Measurements from ENCODE around the gene TMEM92. TPM values are rescaled to one million over a fixed set of nuclear protein-coding genes. Genes with fewer than 3 reads are reported as not detected.

TMEM92 gene
- total RNA-seq (2014; rRNA removed; shearing (Covaris generic); ENCODE audit: low replicate concordance): not detected in 2 replicates

DNA sequence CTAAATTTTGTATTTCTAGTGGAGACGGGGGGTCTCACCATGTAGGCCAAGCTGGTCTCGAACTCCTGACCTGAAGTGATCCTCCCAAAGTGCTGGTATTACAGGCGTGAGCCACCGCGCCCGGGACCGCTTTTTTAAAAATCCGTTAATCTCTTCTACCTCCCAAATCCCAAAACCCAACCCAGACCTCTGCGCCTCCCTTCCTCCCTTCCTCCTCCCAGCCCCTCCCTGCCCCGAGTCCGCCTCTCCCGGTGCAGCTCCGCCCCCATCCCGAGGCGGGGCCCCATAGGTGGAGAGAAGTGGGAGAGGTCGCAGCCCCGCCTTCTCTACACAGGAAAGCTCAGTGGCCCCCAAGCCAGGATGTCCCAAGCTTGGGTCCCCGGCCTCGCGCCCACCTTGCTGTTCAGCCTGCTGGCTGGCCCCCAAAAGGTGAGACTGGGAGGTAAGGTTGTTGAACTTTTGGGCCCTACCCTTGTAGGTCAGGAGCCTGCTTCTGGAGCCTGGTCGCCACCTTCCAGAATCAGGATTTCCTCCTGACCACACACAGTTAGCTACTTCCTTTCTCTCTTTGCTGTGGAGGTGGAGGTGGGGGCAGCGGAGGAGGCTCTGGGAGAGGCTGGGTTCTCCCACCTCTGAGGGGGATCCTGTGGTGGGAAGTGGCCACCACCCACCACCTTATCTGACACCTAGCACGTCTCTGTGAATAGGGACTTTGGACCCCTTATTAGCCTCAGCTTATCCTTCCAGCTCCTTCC, at the start of gene TMEM92:
TSS of gene TMEM92 (plus strand) at position 325 of the 755 bp plus-strand sequence. CDS start at position 361, 36 bp downstream.
- H3K4me3 ChIP-seq: peak within 1 kb of the TSS; percentile 50
- H3K27me3 ChIP-seq: no peaks in the 10 kb centered on the region
- no peaks in the 10 kb centered on the region for H3K9me3 ChIP-seq
- H3K36me3 ChIP-seq: no peaks in the 10 kb centered on the region
- DNase-seq: peak; percentile 60

DNA sequence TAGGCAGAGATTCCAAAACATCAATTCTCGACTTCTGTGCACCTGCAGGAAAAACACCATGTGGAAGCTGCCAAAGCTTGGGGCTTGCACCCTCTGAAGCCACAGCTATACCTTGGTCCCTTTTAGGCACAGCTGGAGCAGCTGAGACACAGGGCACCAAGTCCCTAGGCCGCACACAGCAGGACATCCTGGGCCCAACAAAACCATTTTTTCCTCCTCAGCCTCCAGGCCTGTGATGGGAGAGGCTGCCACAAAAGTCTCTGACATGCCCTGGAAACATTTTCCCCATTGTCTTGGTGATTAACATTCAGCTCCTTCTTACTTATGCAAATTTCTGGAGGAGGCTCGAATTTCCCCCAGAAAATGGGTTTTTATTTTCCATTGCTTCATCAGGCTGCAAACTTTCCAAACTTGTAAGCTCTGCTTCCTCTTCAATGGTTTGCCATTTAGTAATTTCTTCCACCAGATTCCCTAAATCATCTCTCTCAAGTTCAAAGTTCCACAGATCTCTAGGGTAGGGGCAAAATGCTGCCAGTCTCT, 48.5 kb upstream of the TMEM92 start:
- Histone ChIP-seq H3K4me3 (no peak overlapping the region), H3K27me3 (no peaks in the 10 kb centered on the region), H3K9me3 (peaks cover 25% of the 10 kb centered on the region), H3K36me3 (no peaks in the 10 kb centered on the region)
- DNase-seq: no peak

DNA sequence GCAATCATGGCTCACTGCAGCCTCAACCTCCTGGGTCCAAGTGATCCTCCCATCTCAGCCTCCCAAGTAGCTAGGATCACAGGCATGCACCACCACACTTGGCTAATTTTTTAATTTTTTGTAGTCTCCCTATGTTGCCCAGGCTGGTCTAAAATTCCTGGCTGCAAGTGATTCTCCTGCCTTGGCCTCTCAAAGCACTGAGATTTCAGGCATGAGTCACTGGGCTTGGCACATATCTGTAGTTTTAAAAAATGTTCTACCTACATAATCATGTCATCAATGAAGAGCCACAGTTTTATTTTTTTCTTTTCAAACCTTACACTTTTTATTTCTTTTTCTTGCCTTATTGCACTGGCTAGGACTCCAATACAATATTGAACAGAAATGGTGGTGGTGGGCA, 39.7 kb upstream of the TMEM92 start:
- Histone ChIP-seq H3K4me3 (no peak overlapping the region), H3K9me3 (peaks cover 27% of the 10 kb centered on the region), H3K36me3 (no peaks in the 10 kb centered on the region), H3K27me3 (no peaks in the 10 kb centered on the region)
- peak; percentile 52 for DNase-seq

- DNase-seq: no peak
- no peak overlapping the region for H3K4me3 ChIP-seq
- no peaks in the 10 kb centered on the region for H3K36me3 ChIP-seq
- H3K9me3 ChIP-seq: peaks cover 39% of the 10 kb centered on the region
- H3K27me3 ChIP-seq: no peaks in the 10 kb centered on the region
These were observed 36.4 kb upstream of the TMEM92 start for GRCh38 chr17:50237901-50238300.

DNA sequence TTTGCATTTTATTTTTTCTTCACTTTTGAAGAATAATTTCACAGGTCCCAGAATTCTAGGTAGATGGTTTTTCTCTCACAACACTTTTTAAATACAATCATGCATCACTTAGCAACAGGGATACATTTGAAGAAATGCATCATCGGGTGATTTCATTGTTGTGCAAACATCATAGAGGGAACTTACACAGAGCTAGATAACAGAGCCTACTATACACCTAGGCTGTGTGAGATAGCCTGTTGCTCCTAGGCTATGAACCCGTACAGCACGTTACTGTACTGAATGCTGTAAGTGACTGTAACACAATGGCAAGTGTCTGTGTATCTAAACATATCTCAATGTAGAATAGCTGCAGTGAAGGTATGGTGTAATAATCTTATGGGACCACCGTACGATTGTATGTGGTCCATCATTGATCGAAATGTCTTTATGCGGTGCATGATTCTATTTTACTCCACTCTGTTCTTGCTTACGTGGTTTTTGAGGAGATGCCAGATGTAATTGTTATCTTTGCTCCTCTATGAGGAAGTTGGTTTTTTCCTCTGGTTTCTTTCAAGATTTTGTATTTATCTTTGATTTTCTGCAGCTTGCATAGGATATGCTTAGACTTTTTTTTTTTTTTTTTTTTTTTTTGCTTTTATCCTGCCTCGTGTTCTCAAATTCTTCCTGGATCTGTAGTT, 35.5 kb upstream of the TMEM92 start:
- DNase-seq: no peak
- H3K4me3 ChIP-seq: no peak overlapping the region
- no peaks in the 10 kb centered on the region for H3K36me3 ChIP-seq
- H3K27me3 ChIP-seq: no peaks in the 10 kb centered on the region
- peaks cover 35% of the 10 kb centered on the region for H3K9me3 ChIP-seq

DNA sequence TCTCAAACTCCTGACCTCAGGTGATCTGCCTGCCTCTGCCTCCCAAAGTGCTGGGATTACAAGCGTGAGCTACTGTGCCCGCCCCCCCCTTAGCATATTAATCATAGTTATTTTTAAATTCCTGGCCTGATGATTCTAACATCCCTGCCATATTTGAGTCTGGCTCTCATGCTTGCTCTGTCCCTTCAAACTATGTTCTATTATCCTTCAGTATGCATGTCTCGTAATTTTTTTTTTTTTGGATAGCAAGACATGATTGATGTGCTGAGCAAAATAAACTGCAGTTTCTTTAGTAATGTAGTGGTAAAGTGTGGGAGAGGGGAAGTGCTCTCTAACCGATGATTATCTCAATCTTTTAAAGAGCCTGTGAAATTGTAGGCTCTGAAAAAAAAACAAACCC, 34.3 kb upstream of the TMEM92 start:
- no peak overlapping the region for H3K4me3 ChIP-seq
- H3K27me3 ChIP-seq: no peaks in the 10 kb centered on the region
- DNase-seq: no peak
- peaks cover 23% of the 10 kb centered on the region for H3K9me3 ChIP-seq
- no peaks in the 10 kb centered on the region for H3K36me3 ChIP-seq

DNA sequence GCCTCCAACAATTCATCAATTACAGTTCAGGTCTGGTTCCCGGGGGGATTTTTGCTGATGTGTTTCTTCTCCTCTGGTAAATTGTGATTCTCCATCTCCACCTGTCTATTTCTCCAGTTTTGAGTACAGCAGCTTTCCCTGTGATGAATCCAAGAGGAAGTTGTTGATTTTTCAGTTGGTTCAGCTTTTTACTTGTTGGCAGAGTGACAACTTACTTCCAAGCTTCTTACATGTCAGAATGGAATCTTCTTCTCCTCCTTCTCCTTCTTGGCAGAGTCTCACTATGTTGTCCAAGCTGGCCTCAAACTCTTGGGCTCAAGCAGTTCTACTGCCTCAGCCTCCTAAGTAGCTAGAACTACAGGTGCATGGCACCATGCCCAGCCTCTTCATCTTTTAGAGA, 33.4 kb upstream of the TMEM92 start:
- peaks cover 16% of the 10 kb centered on the region for H3K9me3 ChIP-seq
- DNase-seq: no peak

GRCh38 chr17:50241431-50241830, 32.8 kb upstream of the TMEM92 start:
- no peaks in the 10 kb centered on the region for H3K36me3 ChIP-seq
- no peak overlapping the region for H3K4me3 ChIP-seq
- peaks cover 16% of the 10 kb centered on the region for H3K9me3 ChIP-seq
- no peaks in the 10 kb centered on the region for H3K27me3 ChIP-seq
- no peak for DNase-seq

More for the DNA sequence above, 33.4 kb upstream of the TMEM92 start:
- Histone ChIP-seq H3K36me3 (no peaks in the 10 kb centered on the region), H3K4me3 (no peak overlapping the region), H3K27me3 (no peaks in the 10 kb centered on the region)

GRCh38 chr17:50244771-50245170, 29.5 kb upstream of the TMEM92 start:
- no peak overlapping the region for H3K4me3 ChIP-seq
- peaks cover 36% of the 10 kb centered on the region for H3K9me3 ChIP-seq
- no peak for DNase-seq

DNA sequence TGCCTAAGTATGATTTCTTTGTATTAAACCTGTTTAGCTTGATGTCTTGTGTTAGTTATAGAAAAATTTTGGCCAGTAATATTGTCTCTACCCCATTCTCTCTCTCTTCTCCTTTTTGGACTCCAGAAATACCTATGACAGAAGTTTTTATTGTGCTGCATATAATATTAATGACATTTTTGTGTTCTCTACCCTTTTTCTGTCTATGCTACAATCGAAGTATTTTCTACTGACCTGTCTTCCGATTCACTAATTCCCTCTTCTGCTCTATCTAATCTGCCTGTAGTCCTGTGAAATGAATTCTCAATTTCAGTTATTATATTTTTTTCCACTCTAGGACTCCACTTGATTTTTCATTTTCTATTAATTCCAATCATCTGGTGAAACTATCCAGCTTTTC, 26.0 kb upstream of the TMEM92 start:
- no peak overlapping the region for H3K4me3 ChIP-seq
- peaks cover 34% of the 10 kb centered on the region for H3K9me3 ChIP-seq
- no peaks in the 10 kb centered on the region for H3K27me3 ChIP-seq
- H3K36me3 ChIP-seq: no peaks in the 10 kb centered on the region
- no peak for DNase-seq

More at GRCh38 chr17:50244771-50245170, 29.5 kb upstream of the TMEM92 start:
- H3K27me3 ChIP-seq: no peaks in the 10 kb centered on the region
- no peaks in the 10 kb centered on the region for H3K36me3 ChIP-seq

GRCh38 chr17:50252781-50253180, 21.5 kb upstream of the TMEM92 start:
- no peaks in the 10 kb centered on the region for H3K36me3 ChIP-seq
- no peak for DNase-seq
- no peaks in the 10 kb centered on the region for H3K27me3 ChIP-seq
- H3K9me3 ChIP-seq: peaks cover 26% of the 10 kb centered on the region
- no peak overlapping the region for H3K4me3 ChIP-seq

DNA sequence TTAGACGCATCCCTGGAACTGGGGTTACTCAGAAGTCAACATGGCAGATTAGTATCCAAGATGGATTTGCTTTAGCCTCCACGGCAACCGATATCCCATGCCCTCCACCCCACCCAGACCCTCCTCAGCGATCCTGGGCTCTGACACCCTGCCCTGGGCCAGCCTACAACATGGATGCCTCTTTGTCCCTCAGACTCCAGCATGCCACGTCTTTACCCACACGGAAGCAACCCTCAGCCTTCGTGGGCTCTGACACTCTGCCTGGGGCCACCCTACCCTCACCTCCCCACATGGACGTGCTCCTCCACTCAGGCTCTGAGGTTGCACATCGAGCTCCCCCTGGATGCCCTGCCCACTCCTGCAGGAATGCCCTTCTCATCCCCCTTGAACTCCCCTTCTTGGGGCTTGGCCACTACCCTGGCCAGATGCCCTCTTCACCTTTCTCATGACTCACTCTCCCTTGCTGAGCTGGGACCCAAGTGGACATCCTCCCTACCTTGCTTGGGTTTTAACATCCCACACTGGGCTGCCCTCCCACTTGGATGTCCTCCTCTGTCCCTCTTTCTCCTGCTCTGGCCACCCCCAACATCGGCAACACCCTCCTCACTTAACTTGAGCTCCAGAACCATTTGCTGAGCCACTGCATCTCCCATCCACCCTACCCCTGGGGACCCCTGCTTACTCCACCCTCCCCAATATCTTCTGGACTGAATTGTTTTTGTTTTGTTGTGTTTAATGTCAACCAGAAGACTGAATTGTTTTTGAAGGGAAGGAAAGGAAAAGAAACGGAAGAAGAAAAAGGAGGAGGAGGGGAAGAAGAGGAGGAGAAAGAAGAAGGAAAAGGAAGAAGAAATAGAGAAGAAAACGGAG, 18.3 kb upstream of the TMEM92 start:
- H3K27me3 ChIP-seq: no peaks in the 10 kb centered on the region
- no peak overlapping the region for H3K4me3 ChIP-seq
- peaks cover 9% of the 10 kb centered on the region for H3K9me3 ChIP-seq
- H3K36me3 ChIP-seq: no peaks in the 10 kb centered on the region
- DNase-seq: no peak

DNA sequence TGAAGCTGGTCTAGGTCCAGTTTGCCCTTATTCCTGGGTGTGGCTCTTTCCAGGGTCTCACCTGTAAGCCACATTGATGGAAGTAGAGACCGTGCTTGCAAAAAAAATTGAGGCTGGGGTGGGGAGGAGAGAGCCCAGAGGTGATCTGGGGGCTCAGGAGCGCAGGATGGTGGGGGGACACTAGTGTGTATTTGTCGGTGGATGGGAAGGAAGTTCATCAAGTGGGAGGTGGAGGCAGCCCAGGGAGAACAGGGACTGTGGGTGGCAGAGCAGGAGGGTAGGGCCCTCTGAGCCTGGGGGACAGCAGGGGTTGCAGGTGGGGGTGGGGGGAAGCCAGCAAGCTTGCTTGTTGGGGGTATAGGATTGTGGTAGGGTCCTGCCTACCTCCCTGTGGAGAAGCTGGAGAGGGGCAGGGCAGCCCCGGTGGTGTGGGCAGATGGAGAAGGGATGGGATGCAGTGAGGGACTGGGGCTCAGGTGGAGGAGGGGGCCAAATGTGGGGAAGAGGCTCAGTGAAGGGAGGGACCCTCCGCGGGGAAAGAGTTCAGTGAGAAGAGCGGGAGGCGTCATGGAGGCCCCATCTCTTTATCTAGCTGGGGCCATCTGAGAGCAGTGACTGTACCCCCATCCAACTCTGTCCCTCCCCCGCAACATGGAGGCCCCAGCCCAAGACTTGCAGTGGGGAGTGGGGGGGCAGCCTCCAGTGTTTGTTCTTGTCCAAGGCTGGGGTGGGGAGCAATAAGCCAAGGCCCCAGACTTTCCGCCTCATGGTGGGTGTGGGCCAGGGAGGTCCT, 17.2 kb upstream of the TMEM92 start:
- Histone ChIP-seq H3K4me3 (no peak overlapping the region), H3K36me3 (no peaks in the 10 kb centered on the region), H3K27me3 (no peaks in the 10 kb centered on the region), H3K9me3 (peaks cover under 1% of the 10 kb centered on the region; the same call in 1 of the 2 replicates)
- DNase-seq: no peak

DNA sequence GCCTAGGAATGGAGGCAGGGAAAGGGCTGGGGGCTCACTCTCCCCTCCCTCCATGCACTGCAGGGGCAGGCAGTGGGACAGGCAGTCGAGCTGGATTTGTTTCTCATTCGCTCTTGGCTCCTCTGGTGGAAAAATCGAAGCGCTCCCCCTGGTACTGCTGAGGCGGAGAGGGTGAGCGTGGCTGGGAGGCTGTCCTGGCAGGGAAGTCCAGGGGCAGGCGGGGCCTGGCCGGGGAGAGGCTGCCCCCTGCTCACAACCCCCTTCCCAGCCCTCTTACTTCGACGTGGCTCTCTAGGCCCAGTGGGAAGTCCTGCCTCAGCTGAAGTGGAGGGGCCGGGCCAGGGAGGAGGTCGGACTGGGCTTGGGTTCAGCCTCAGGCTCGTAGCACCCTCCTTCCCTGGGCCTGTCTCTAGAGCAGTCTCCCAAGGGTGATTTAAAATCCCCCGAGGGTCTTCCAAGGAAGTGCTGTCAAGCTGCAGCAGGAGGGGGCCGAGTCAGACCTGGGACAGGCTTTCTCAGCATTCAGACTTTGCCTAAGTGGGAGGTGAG, 16.5 kb upstream of the TMEM92 start:
- Histone ChIP-seq H3K27me3 (no peaks in the 10 kb centered on the region), H3K4me3 (no peak overlapping the region), H3K9me3 (no peaks in the 10 kb centered on the region), H3K36me3 (no peaks in the 10 kb centered on the region)
- DNase-seq: no peak

GRCh38 chr17:50258647-50259476, 15.4 kb upstream of the TMEM92 start:
- no peak for DNase-seq
- H3K27me3 ChIP-seq: no peaks in the 10 kb centered on the region
- H3K9me3 ChIP-seq: no peaks in the 10 kb centered on the region
- no peaks in the 10 kb centered on the region for H3K36me3 ChIP-seq
- H3K4me3 ChIP-seq: no peak overlapping the region

All from MG63 (cell line).